Peyer's patch (tissue), 4 donors: ENCODE measurements around the gene NKX6-2.

ENCODE experiments used
- CTCF ChIP-seq, 6 experiments: fragments of 450-650 bp in 4 of 6; fragments of 200-600 bp in 2 of 6; sonication (generic) in 1 of 6; IDR thresholded peaks; one replicate each; pipeline ENCODE4 v1.5.1; 2017 to 2019; ENCODE audit warnings: antibody characterized with exemption in 6 of 6, mild to moderate bottlenecking in 3 of 6, moderate library complexity in 1 of 6
- POLR2A ChIP-seq, 2 donors: fragments of 450-650 bp; IDR thresholded peaks; one replicate each; pipeline ENCODE4 v1.5.1; 2017; ENCODE audit warnings: antibody characterized with exemption in 2 of 2, mild to moderate bottlenecking in 2 of 2, moderate library complexity in 2 of 2

DNA sequence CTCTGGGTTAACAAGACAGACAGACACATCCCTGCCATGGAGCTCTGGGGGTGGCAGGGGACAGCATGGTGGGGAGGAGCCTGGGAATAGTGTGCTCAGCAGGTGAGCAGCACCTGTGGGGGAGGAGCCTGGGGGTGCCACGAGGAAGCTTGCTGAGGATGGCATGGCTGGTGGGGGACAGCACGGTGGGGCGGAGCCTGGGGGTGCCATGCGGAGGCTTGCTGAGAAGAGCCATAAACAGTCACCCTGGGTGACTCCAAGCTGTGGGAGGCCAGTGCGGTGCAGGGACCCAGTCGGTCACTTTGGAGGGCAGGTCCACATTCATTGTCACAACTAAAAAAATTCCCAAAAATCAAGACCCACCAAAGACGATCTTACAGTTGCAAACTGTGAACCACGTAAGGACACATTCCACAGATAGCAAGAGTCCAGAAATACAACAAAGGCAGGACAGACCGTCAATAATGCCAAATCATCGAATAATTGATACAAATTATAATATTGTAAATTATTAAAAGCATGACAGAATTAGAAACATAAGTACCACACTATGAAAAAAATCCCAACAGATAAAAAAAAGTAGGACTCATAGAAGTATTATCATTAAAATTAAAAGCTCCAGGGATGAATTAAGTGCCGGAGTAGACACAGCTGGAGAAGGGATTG lies 24.4 kb downstream of the NKX6-2 start:
- TF ChIP-seq POLR2A (IDR thresholded peaks at IDR 0.05) (no peak), CTCF (IDR thresholded peaks at IDR 0.05) (no peak)
